HEK293 (cell line): Measurements from ENCODE around the gene EEF1A2.

Experiments used
- EGR2 ChIP-seq: fragments of 450-650 bp; formaldehyde crosslinking; IDR thresholded peaks from 2 replicates; pipeline ENCODE4 v1.5.1; 2016; ENCODE audit warnings: low read depth, missing biosample characterization, missing genetic modification characterization
- KLF16 ChIP-seq: fragments of 450-650 bp; formaldehyde crosslinking; IDR thresholded peaks from 2 replicates; pipeline ENCODE4 v1.5.1; 2017; ENCODE audit warnings: missing biosample characterization, missing genetic modification characterization
- MYNN ChIP-seq: fragments of 450-650 bp; formaldehyde crosslinking; IDR thresholded peaks from 2 replicates; pipeline ENCODE4 v1.5.1; 2016; ENCODE audit warnings: missing biosample characterization, missing genetic modification characterization, borderline replicate concordance
- OVOL3 ChIP-seq: fragments of 450-650 bp; formaldehyde crosslinking; IDR thresholded peaks from 2 replicates; pipeline ENCODE4 v1.5.1; 2016; ENCODE audit warnings: missing biosample characterization, missing genetic modification characterization
- SP2 ChIP-seq: fragments of 450-650 bp; formaldehyde crosslinking; IDR thresholded peaks from 2 replicates; pipeline ENCODE4 v1.5.1; 2016; ENCODE audit warnings: missing biosample characterization, missing genetic modification characterization
- SP3 ChIP-seq: fragments of 450-650 bp; formaldehyde crosslinking; IDR thresholded peaks from 2 replicates; pipeline ENCODE4 v1.5.1; 2016; ENCODE audit warnings: missing biosample characterization, missing genetic modification characterization
- ZBTB17 ChIP-seq: fragments of 450-650 bp; formaldehyde crosslinking; IDR thresholded peaks from 2 replicates; pipeline ENCODE4 v1.5.1; 2016; ENCODE audit warnings: missing biosample characterization, missing genetic modification characterization
- ZBTB48 ChIP-seq: fragments of 450-650 bp; formaldehyde crosslinking; IDR thresholded peaks from 2 replicates; pipeline ENCODE4 v1.5.1; 2016; ENCODE audit warnings: missing biosample characterization, missing genetic modification characterization
- ZFHX2 ChIP-seq: fragments of 450-650 bp; formaldehyde crosslinking; conservative IDR thresholded peaks from 2 replicates; pipeline ENCODE4 v1.5.1; 2016; ENCODE audit warnings: missing biosample characterization, missing genetic modification characterization
- ZIC2 ChIP-seq: fragments of 450-650 bp; formaldehyde crosslinking; IDR thresholded peaks from 2 replicates; pipeline ENCODE4 v1.5.1; 2016; ENCODE audit warnings: missing biosample characterization, missing genetic modification characterization
- ZNF10 ChIP-seq: fragments of 450-650 bp; formaldehyde crosslinking; IDR thresholded peaks from 2 replicates; pipeline ENCODE4 v1.5.1; 2017; ENCODE audit warnings: missing biosample characterization, missing genetic modification characterization
- ZNF138 ChIP-seq: fragments of 450-650 bp; formaldehyde crosslinking; IDR thresholded peaks from 2 replicates; pipeline ENCODE4 v1.5.1; 2016; ENCODE audit warnings: missing biosample characterization, missing genetic modification characterization, borderline replicate concordance
- ZNF169 ChIP-seq: fragments of 450-650 bp; formaldehyde crosslinking; IDR thresholded peaks from 2 replicates; pipeline ENCODE4 v1.5.1; 2016; ENCODE audit warnings: missing biosample characterization, missing genetic modification characterization
- ZNF214 ChIP-seq: fragments of 450-650 bp; formaldehyde crosslinking; IDR thresholded peaks from 2 replicates; pipeline ENCODE4 v1.5.1; 2017; ENCODE audit warnings: missing biosample characterization, mild to moderate bottlenecking, missing genetic modification characterization, borderline replicate concordance
- ZNF223 ChIP-seq: fragments of 450-650 bp; formaldehyde crosslinking; IDR thresholded peaks from 2 replicates; pipeline ENCODE4 v1.5.1; 2016; ENCODE audit warnings: missing biosample characterization, missing genetic modification characterization
- ZNF37A ChIP-seq: fragments of 450-650 bp; IDR thresholded peaks from 2 replicates; pipeline ENCODE4 v1.5.1; 2018; ENCODE audit warnings: missing biosample characterization, missing genetic modification characterization
- ZNF394 ChIP-seq: fragments of 450-650 bp; formaldehyde crosslinking; IDR thresholded peaks from 2 replicates; pipeline ENCODE4 v1.5.1; 2016; ENCODE audit warnings: missing biosample characterization, missing genetic modification characterization, mild to moderate bottlenecking, moderate library complexity, borderline replicate concordance
- ZNF48 ChIP-seq: fragments of 450-650 bp; formaldehyde crosslinking; IDR thresholded peaks from 2 replicates; pipeline ENCODE4 v1.5.1; 2016; ENCODE audit warnings: missing biosample characterization, missing genetic modification characterization
- ZNF571 ChIP-seq: fragments of 450-650 bp; formaldehyde crosslinking; IDR thresholded peaks from 2 replicates; pipeline ENCODE4 v1.5.0; 2017; ENCODE audit warnings: missing biosample characterization, missing genetic modification characterization
- ZNF596 ChIP-seq: fragments of 450-650 bp; IDR thresholded peaks from 2 replicates; pipeline ENCODE4 v1.5.0; 2018; ENCODE audit warnings: missing biosample characterization, mild to moderate bottlenecking, missing genetic modification characterization, moderate library complexity
- ZNF600 ChIP-seq: fragments of 450-650 bp; formaldehyde crosslinking; IDR thresholded peaks from 2 replicates; pipeline ENCODE4 v1.5.1; 2016; ENCODE audit warnings: missing biosample characterization, missing genetic modification characterization
- ZNF776 ChIP-seq: fragments of 450-650 bp; formaldehyde crosslinking; IDR thresholded peaks from 2 replicates; pipeline ENCODE4 v1.5.0; 2017; ENCODE audit warnings: missing biosample characterization, missing genetic modification characterization, borderline replicate concordance
- ZNF792 ChIP-seq: fragments of 450-650 bp; formaldehyde crosslinking; IDR thresholded peaks from 2 replicates; pipeline ENCODE4 v1.5.1; 2016; ENCODE audit warnings: missing biosample characterization, missing genetic modification characterization
- ZSCAN23 ChIP-seq: fragments of 450-650 bp; formaldehyde crosslinking; IDR thresholded peaks from 2 replicates; pipeline ENCODE4 v1.5.1; 2016; ENCODE audit warnings: missing biosample characterization, missing genetic modification characterization
- TF ChIP-seq, protein P1 (sequence below): fragments of 450-650 bp; formaldehyde crosslinking; conservative IDR thresholded peaks from 2 replicates; pipeline ENCODE4 v1.5.1; 2016; ENCODE audit warnings: low read depth, missing biosample characterization, missing genetic modification characterization
- TF ChIP-seq, protein P2 (sequence below): fragments of 450-650 bp; formaldehyde crosslinking; IDR thresholded peaks from 2 replicates; pipeline ENCODE4 v1.5.1; 2016; ENCODE audit warnings: missing biosample characterization, missing genetic modification characterization
- TF ChIP-seq, protein P3 (sequence below): fragments of 450-650 bp; formaldehyde crosslinking; IDR thresholded peaks from 2 replicates; pipeline ENCODE4 v1.5.1; 2016; ENCODE audit warnings: missing biosample characterization, missing genetic modification characterization, borderline replicate concordance
- TF ChIP-seq, protein P4 (sequence below): fragments of 450-650 bp; formaldehyde crosslinking; IDR thresholded peaks from 2 replicates; pipeline ENCODE4 v1.5.1; 2016; ENCODE audit warnings: missing biosample characterization, missing genetic modification characterization
- TF ChIP-seq, protein P5 (sequence below): fragments of 450-650 bp; formaldehyde crosslinking; IDR thresholded peaks from 2 replicates; pipeline ENCODE4 v1.5.1; 2016; ENCODE audit warnings: missing biosample characterization, missing genetic modification characterization

EEF1A2 gene

DNA sequence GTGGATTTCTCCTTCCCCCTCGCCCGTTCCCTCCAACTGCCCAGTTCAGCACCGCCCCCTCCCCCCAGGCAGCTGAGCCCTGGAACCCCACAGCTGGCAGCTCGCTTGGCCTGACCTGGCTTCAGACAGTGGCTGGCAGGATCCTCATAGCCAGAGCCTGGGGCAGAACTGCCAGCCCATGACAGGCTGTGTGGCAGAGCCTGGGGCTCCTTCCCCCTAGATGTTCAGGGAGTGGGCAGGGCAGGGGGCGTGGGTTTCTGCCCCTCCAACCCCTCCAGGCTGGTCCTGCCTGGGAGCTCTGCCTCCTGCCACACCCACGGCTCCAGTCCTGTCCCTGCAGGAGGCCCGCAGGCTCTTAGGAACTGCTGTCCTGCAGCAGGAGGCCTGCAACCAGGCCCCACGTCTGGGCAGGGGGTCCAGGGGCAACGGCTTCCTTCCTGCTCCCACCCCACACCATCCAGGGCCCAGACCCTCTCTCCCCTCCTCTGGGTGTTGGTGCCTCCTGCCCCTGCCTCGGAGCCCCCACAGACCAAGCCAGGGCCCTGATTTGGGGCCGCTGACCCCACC, 16.8 kb downstream of the EEF1A2 start (continued):
- TF ChIP-seq ZSCAN23 (tag by site-specific recombination): no peak
- no peak for TF ChIP-seq SP2 (tag by site-specific recombination)
- TF ChIP-seq ZNF571 (tag by site-specific recombination): no peak
- peak; percentile 91 for TF ChIP-seq ZFHX2 (tag by site-specific recombination)
- peak; percentile 82 for TF ChIP-seq EGR2 (tag by site-specific recombination)
- no peak for TF ChIP-seq MYNN (tag by site-specific recombination)
- no peak for TF ChIP-seq ZNF394 (tag by site-specific recombination)
- TF ChIP-seq ZNF169 (tag by site-specific recombination): no peak
- TF ChIP-seq KLF16 (tag by site-specific recombination): no peak; the same call in 1 of the 2 replicates
- TF ChIP-seq, protein P1, sequence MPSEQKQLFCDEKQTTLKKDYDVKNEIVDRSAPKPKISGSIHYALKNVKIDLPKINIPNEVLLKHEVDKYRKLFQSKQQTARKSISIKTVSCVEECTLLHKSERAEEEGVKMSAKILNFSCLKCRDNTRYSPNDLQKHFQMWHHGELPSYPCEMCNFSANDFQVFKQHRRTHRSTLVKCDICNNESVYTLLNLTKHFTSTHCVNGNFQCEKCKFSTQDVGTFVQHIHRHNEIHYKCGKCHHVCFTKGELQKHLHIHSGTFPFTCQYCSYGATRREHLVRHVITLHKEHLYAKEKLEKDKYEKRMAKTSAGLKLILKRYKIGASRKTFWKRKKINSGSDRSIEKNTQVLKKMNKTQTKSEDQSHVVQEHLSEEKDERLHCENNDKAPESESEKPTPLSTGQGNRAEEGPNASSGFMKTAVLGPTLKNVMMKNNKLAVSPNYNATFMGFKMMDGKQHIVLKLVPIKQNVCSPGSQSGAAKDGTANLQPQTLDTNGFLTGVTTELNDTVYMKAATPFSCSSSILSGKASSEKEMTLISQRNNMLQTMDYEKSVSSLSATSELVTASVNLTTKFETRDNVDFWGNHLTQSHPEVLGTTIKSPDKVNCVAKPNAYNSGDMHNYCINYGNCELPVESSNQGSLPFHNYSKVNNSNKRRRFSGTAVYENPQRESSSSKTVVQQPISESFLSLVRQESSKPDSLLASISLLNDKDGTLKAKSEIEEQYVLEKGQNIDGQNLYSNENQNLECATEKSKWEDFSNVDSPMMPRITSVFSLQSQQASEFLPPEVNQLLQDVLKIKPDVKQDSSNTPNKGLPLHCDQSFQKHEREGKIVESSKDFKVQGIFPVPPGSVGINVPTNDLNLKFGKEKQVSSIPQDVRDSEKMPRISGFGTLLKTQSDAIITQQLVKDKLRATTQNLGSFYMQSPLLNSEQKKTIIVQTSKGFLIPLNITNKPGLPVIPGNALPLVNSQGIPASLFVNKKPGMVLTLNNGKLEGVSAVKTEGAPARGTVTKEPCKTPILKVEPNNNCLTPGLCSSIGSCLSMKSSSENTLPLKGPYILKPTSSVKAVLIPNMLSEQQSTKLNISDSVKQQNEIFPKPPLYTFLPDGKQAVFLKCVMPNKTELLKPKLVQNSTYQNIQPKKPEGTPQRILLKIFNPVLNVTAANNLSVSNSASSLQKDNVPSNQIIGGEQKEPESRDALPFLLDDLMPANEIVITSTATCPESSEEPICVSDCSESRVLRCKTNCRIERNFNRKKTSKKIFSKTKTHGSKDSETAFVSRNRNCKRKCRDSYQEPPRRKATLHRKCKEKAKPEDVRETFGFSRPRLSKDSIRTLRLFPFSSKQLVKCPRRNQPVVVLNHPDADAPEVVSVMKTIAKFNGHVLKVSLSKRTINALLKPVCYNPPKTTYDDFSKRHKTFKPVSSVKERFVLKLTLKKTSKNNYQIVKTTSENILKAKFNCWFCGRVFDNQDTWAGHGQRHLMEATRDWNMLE (tag by site-specific recombination): no peak
- no peak for TF ChIP-seq ZNF792 (tag by site-specific recombination)
- TF ChIP-seq, protein P2, sequence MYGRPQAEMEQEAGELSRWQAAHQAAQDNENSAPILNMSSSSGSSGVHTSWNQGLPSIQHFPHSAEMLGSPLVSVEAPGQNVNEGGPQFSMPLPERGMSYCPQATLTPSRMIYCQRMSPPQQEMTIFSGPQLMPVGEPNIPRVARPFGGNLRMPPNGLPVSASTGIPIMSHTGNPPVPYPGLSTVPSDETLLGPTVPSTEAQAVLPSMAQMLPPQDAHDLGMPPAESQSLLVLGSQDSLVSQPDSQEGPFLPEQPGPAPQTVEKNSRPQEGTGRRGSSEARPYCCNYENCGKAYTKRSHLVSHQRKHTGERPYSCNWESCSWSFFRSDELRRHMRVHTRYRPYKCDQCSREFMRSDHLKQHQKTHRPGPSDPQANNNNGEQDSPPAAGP (tag by site-specific recombination): no peak
- 0 out of 2 replicates have a peak, but pooled peaks have one; percentile 19 for TF ChIP-seq ZBTB48 (tag by site-specific recombination)
- TF ChIP-seq ZBTB17 (tag by site-specific recombination): peak; percentile 37; the same call in 1 of the 2 replicates
- TF ChIP-seq ZNF48: no peak
- TF ChIP-seq ZNF37A (tag by site-specific recombination): no peak
- TF ChIP-seq ZNF214 (tag by site-specific recombination): no peak
- peak; percentile 90 for TF ChIP-seq ZIC2
- TF ChIP-seq, protein P3, sequence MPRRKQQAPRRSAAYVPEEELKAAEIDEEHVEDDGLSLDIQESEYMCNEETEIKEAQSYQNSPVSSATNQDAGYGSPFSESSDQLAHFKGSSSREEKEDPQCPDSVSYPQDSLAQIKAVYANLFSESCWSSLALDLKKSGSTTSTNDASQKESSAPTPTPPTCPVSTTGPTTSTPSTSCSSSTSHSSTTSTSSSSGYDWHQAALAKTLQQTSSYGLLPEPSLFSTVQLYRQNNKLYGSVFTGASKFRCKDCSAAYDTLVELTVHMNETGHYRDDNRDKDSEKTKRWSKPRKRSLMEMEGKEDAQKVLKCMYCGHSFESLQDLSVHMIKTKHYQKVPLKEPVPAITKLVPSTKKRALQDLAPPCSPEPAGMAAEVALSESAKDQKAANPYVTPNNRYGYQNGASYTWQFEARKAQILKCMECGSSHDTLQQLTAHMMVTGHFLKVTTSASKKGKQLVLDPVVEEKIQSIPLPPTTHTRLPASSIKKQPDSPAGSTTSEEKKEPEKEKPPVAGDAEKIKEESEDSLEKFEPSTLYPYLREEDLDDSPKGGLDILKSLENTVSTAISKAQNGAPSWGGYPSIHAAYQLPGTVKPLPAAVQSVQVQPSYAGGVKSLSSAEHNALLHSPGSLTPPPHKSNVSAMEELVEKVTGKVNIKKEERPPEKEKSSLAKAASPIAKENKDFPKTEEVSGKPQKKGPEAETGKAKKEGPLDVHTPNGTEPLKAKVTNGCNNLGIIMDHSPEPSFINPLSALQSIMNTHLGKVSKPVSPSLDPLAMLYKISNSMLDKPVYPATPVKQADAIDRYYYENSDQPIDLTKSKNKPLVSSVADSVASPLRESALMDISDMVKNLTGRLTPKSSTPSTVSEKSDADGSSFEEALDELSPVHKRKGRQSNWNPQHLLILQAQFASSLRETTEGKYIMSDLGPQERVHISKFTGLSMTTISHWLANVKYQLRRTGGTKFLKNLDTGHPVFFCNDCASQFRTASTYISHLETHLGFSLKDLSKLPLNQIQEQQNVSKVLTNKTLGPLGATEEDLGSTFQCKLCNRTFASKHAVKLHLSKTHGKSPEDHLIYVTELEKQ: no peak
- no peak for TF ChIP-seq ZNF10
- peak; percentile 56 for TF ChIP-seq SP3
- no peak for TF ChIP-seq ZNF776 (tag by site-specific recombination)
- TF ChIP-seq ZNF600 (tag by site-specific recombination): peak; percentile 47; the same call in 1 of the 2 replicates
- TF ChIP-seq ZNF223 (tag by site-specific recombination): no peak
- TF ChIP-seq, protein P4, sequence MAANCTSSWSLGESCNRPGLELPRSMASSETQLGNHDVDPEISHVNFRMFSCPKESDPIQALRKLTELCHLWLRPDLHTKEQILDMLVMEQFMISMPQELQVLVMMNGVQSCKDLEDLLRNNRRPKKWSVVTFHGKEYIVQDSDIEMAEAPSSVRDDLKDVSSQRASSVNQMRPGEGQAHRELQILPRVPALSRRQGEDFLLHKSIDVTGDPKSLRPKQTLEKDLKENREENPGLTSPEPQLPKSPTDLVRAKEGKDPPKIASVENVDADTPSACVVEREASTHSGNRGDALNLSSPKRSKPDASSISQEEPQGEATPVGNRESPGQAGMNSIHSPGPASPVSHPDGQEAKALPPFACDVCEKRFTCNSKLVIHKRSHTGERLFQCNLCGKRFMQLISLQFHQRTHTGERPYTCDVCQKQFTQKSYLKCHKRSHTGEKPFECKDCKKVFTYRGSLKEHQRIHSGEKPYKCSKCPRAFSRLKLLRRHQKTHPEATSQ: no peak
- TF ChIP-seq OVOL3 (tag by site-specific recombination): no peak
- TF ChIP-seq, protein P5, sequence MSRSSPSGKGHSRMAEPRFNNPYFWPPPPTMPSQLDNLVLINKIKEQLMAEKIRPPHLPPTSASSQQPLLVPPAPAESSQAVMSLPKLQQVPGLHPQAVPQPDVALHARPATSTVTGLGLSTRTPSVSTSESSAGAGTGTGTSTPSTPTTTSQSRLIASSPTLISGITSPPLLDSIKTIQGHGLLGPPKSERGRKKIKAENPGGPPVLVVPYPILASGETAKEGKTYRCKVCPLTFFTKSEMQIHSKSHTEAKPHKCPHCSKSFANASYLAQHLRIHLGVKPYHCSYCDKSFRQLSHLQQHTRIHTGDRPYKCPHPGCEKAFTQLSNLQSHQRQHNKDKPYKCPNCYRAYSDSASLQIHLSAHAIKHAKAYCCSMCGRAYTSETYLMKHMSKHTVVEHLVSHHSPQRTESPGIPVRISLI (tag by site-specific recombination): no peak
- no peak for TF ChIP-seq ZNF596 (tag by site-specific recombination)
- no peak for TF ChIP-seq ZNF138 (tag by site-specific recombination)
